SKM-1 (cell line): ENCODE data around the gene ADCY10.
A peak's percentile ranks its signal among the peaks of the same experiment; 100 is the strongest.
"Not testable (repeated sequence)": the region's sequence is repeated elsewhere in the genome, so short reads cannot be mapped to it uniquely, and the experiment has no call there.

ENCODE experiments used
- DNase-seq: peaks from one replicate; lab custom pipeline; 2025; ENCODE audit not compliant: unreplicated experiment; lab: John Stamatoyannopoulos, UW

The ADCY10 gene

DNA sequence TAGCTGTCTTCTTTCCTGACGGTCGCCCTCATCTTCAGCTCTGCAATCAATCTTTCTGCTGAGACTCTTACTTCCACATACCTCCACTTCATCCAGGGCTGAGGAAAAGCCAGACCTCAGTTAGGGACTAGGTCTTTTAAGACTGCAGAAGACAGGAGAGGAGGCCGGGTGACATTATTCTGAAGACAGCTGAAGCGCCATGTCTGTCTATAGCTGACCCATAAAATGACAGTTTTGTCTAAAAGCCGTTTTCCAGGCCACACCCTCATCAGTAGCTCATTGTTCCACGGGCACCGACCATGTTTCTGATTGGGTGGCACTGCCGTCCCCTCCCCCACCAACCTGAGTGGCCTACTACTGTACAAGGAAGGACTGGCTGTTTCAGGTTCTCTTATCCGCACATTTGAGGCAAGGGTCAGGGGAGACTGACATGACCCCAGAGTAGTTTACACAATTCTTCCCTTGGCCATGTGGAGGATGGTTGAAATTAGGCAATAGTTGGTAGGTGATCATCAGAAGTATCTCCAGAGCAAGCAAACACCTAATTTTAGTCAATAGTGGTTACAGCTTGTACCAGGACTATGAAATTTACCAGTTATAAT lies at the start of gene ADCY10:
ADCY10 (minus strand) TSS at position 240 of the 602 bp plus-strand sequence. CDS start 8,994 bp downstream, outside the sequence.
- DNase-seq = no peak

DNA sequence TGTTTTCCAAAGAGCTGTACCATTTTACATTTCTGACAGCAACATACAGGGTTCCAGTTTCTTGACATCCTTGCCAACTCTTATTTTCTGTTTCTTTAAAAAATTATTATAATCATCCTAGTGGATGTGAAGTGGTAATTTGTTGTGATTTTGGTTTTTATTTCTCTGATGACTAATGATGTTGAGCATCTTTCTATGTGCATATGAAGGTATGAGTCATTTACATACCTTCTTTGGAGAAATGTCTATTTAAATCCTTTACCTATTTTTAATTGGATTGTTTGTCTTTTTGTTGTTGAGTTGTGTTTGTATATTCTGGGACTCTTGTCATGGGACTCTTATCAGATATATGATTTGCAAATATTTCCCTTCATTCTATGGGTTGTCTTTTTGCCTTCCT lies 43.8 kb upstream of the ADCY10 start:
- no peak for DNase-seq

DNA sequence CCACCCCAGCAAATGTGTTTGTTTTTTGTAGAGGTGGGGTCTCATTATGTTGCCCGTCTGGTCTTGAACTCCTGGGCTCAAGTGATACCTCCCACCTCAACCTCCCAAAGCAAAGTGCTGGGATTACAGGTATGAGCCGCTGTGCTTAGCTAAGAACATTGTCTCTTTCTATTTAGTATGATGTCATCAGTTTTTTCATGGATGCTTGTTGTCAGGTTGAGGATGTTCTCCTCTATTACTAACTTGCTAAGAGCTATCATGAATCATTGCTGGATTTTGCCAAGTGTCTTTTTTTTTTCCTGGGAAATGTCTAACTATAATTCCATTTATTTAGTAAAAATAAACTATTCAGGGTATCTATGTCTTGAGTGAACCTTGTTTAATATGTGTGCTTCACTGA lies 42.0 kb upstream of the ADCY10 start:
- no peak for DNase-seq

- no peak for DNase-seq
These were observed 36.6 kb upstream of the ADCY10 start for GRCh38 chr1:167950569-167950968.

- no peak for DNase-seq
These were observed 35.9 kb upstream of the ADCY10 start for GRCh38 chr1:167949785-167950184.

DNA sequence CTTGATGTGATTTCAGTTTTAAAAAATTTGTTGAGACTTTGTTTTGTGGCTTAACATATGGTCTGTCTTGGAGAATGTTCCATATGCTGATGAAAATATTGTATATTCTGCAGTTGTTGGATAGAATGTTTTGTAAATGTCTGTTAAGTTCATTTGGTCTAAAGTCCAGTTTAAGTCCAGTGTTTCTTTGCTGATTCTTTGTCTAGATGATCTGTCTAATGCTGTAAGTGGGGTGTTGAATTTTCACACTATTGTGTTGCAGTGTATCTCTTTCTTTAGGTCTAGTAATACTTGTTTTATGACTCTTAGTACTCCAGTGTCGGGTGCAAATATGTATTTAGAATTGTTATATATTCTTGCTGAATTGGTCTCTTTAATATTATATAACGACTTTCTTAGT lies 33.8 kb upstream of the ADCY10 start:
- DNase-seq = no peak

GRCh38 chr1:167943541-167943940 lies 29.6 kb upstream of the ADCY10 start:
- DNase-seq = no peak

DNA sequence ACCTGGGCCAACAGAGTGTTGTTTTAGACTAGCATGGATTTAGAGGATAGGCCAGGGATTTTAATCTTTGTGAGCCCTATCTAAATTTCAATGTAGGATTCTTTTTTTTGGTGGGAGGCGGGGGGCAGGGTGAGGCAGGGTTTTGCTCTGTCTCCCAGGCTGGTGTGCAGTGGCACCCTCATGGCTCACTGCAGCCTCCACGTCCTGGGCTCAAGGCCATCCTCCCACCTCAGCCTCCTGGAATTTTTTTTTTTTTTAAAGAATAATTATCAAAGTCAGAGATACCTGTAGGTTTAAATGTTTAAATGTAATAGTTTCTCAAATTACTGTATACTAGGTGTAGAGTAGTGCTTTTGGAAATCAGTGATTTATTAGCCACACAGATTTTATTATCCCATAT lies 26.3 kb upstream of the ADCY10 start:
- DNase-seq = no peak

DNA sequence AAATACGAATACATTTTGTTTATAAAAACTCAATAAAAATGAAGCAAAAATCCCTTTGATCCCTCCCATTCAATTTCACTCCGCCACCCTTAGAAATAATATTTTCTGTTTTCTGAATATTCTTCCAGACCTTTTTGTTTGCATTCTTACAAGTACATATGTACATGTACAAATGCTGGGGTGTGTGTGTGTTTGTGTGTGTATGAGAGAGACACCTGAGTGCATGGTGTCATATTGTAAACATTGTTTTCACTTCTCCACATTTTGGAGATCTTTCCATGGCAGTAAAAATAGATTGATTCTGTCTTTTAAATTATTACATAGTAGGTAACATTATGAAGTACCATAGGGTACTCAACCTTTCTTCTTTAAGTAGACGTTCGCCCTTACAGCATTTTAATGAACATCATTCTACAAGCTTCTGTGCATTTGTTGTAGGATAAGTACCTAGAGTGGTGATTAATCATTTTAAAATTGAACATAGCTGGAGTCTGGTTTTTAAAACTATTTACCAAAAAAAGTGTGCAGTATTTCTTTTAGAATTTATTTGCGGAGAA lies 24.2 kb upstream of the ADCY10 start:
- DNase-seq = no peak

DNA sequence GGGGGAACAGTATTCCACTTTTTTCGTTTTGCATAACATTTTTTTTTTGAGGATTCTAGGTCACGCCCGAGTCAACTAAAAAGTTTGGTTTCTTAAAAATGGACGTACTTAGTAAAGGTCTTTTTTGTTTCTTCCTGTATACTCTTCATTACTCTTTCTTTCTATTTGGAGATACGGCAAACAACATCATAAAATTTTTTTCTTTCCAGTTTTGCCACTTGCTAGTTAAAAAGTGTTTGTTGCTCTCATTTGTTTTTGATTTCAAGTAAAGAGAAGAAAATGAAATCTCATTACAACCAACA lies 23.7 kb upstream of the ADCY10 start:
- no peak for DNase-seq

GRCh38 chr1:167936930-167937708 lies 23.2 kb upstream of the ADCY10 start, which contains the start of gene MPC2:
Gene MPC2, minus strand, starts transcription at chr1:167937072. Its CDS starts 1,231 bp downstream, at chr1:167935841.
- peak; percentile 24 for DNase-seq

- DNase-seq = peak; percentile 96
These were observed 22.4 kb upstream of the ADCY10 start, which contains the start of gene DCAF6 for GRCh38 chr1:167936068-167936929. Gene DCAF6, plus strand, starts transcription at chr1:167936683. Its CDS starts 229 bp downstream, at chr1:167936912.

DNA sequence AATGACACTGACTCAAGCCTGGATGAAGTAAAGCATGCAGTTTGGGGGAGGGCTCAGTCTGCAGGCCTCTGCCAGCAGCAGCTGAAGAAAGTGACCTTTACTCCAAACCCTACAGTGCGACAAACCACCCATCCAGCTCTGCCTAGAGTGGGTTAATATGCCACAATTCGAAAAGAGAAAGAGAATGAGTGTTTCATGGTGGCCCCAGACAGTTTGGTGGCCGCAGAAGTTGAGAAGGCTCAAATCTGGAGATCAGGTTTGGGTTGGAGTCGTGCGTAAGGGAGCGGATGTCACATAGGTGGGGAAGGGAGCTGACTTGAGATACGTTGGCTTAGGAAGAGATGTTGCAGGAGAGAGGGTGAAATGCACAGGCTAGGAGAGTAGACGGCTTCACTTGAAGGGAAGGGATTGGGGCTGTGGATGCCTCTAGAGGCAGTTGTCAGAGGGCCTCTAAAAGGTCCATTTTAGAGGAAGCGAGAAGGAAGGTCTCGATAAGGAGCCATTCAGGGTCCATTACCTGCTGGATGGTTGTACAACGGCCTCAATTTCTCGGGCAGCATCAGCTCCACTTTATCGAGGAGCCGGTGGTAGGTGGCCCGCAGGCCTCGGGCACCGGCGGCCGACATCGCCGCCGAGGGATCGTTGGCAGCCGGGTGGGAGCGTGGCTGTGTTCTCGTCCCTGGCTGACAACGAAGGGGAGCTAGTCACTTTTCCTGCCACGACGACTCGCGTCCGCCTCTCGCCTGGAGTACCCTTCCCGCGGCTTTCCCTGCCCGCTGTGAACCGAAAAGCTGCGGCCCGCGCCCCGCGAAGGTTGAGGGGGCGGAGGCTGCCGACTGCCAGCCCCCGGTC lies 21.5 kb upstream of the ADCY10 start:
- peak; percentile 41 for DNase-seq

DNA sequence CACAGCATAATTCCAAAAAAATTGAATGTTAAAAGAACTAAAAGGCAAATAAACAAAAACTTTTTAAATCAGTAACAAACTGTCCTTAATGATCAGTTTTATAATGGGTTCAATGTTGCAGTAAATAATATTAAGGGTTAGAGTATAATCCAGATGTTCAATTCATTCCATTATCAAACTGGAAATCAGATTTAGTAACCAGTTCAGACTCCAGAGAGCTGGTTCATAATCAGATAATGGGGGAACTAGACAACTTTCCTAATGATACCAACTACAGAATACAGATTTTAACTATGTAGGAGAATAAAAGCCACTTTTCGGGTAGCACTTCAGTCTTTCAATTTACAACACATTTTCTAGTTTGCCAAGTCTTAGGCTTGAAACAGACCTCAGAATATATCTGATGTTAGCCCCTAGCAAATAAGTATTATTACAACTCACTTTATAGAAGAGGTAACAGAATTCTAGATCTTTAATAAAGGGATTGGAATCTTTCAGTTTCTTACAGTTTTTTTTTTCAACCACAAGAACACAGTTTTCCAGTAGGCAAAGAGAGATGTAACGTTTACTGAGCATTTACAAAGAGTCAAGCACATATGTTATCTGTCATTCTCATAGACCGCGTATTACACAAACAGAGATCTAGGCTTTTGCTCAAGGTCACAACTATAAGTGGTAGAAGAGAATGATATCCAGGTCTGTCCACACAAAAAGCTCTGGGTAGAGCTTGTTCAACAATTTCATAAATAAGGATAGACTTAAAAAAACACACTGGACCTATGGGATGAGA lies 20.7 kb upstream of the ADCY10 start:
- no peak for DNase-seq

- DNase-seq = no peak
These were observed 19.9 kb upstream of the ADCY10 start for GRCh38 chr1:167933788-167934187.

DNA sequence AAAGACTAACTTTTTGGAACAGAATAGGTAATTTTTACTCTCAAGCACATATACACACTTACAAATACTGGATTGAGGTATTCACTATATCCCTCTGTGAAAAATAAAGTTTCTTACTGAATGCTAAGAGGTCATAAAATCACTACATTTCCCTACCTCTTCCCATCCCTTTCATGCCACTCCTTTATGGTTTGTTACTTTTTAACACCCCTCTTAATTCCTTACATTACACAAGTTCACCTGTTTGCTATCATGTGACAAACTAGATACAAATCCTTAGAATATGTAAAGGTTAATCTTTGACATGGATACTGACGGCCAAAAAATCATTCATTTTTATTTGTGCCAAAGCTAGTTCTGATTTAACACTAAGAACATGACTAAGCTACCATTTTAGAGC lies 15.8 kb upstream of the ADCY10 start:
- no peak for DNase-seq

DNA sequence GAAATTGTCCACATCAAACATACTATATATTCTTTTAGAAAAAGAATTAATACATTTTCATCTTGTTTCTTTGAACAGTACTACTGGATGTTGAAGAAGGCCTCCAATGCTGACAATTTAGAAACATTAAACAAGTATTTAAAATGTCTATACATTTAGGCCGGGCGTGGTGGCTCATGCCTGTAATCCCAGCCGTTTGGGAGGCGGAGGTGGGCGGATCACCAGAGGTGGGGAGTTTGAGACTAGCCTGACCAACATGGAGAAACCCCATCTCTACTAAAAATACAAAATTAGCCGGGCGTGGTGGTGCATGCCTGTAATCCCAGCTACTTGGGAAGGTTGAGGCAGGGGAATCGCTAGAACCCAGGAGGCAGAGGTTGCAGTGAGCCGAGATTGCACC lies 15.0 kb upstream of the ADCY10 start:
- not testable (repeated sequence) for DNase-seq

GRCh38 chr1:167928457-167928852 lies 14.5 kb upstream of the ADCY10 start:
- DNase-seq = no peak

- no peak for DNase-seq
These were observed 13.3 kb upstream of the ADCY10 start for GRCh38 chr1:167927046-167927754.
